HG03280 (cell line): Measurements from ENCODE around the gene F2.
"Not testable (repeated sequence)": the region's sequence is repeated elsewhere in the genome, so short reads cannot be mapped to it uniquely, and the experiment has no call there.

Experiments
- ATAC-seq: cut with Tn5 transposase; IDR thresholded peaks from one replicate; pipeline ENCODE4 v1.9.1; 2021; ENCODE audit warnings: mild to moderate bottlenecking, moderate library complexity; ENCODE audit not compliant: unreplicated experiment

Gene F2

GRCh38 chr11:46719048-46719542 is at the start of gene F2:
F2 (plus strand) TSS chr11:46719213; CDS start chr11:46719236, 23 bp downstream.
- no peak for ATAC-seq

DNA sequence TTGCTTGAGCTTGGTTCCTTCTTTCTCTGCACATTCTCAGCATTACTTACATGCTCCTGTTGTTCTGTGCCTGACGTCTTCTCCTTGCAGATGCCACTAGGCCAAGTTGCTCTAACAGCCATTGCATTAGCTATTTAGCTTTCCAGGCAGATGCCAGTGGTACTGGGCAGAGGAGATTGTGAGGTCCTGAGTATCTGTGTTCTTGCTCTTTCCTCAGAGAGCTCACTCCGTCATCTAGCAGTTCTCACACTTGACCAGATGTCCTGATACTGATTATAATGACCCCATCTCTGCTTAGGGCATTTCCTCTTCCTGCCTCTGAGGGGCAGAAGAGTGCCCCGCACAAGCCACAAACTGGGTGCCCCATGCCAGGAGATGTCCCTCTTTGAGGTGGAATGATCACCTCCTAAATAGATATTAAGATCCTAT is 49.3 kb upstream of the F2 start:
- no peak for ATAC-seq

DNA sequence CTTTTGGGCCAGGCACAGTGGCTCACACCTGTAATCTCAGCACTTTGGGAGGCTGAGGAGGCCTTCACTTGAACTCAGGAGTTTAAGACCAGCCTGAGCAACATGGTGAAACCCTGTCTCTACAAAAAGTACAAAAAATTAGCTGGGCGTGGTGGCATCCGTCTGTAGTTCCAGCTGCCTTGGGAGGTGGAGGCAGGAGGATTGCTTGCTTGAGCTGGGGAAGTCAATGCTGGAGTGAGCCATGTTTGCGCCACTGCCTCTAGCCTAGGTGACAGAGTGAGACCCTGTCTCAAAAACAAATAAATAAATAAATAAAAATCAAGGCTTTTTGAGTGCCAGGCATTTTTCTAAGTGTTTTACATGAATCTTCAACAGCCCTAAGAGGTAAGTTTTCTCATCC is 48.5 kb upstream of the F2 start:
- not testable (repeated sequence) for ATAC-seq

- no peak for ATAC-seq
These were observed 47.1 kb upstream of the F2 start for GRCh38 chr11:46671958-46672315.

GRCh38 chr11:46672381-46672839 is 46.6 kb upstream of the F2 start:
- ATAC-seq, result no peak

DNA sequence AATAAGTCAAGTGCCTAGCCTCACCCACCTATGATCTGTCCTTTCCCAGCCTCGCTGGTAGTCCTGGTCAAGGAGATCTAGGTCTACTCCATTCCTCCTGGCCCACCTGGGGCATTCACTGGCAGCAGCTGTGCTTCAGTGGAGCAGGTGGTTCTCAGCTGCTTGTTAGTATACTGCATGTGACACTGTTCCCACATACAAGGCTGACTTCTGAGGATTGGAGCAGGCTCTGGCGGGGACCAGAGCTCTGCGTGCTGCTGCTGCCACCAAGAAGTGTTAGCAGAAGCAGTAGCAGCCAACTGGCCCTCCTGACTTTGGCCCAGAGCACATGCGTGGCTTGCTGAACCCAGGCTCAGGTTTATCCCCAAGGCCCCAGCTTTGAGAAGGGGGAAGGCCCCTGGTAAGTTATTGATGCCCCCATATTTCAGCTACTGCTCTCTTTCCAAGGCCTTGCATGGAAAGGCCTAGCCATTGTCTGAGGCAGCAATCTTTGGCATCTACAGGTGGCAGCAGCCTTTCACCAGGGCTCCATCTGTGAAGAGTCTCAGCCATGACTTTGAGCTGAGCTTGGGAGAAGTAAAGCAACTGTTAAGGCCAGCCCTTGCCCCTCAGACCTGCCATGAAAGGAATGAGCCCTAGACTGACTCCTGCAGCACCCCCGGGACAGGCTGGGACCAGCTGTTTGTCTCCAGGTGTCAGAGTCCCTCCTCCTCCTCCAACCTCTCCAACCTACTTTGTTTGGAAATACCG is 45.1 kb upstream of the F2 start:
- no peak for ATAC-seq

DNA sequence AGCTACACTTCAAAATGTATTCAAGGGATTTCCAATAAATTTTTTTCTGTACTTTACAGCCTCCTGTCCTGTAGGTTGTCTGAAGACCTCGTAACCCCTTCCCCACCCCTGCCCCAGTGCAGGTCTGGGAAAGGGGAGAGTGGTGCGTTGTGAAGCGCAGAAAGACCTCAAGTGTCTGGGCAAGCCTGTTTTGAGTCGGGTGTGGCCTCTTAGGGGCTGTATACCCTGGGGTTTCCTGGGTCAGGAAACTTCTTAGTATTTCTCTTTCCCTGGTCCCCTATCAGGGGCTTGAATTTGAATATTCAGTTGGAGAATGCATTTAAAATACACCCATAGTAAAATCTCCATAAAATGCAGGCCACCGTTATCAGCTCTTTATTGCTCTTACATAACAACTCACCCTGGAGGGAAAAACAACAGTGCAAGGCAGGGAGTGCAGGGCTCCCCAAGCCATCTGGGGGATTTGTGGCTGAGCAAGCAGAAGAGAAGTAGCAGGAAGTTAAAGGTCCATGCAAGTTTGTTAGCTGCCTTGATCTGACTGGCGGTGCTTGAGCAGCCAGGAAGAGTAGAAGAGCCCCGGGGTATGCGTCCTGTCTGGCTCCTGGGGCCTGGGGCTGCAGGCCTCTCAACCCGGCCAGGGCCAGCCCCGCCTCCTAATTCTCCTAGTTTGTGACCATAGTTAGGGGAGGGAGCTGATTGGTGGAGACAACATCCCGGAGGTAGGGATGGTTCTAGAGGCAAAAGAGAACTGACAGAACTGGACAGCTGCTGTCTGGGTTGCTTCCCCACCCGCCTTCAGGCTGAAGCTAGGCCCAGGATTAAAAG is 44.3 kb upstream of the F2 start:
- ATAC-seq, result no peak

- ATAC-seq, result no peak
These were observed 43.6 kb upstream of the F2 start for GRCh38 chr11:46675288-46675851.

- no peak for ATAC-seq
These were observed 43.1 kb upstream of the F2 start for GRCh38 chr11:46675949-46676348.

DNA sequence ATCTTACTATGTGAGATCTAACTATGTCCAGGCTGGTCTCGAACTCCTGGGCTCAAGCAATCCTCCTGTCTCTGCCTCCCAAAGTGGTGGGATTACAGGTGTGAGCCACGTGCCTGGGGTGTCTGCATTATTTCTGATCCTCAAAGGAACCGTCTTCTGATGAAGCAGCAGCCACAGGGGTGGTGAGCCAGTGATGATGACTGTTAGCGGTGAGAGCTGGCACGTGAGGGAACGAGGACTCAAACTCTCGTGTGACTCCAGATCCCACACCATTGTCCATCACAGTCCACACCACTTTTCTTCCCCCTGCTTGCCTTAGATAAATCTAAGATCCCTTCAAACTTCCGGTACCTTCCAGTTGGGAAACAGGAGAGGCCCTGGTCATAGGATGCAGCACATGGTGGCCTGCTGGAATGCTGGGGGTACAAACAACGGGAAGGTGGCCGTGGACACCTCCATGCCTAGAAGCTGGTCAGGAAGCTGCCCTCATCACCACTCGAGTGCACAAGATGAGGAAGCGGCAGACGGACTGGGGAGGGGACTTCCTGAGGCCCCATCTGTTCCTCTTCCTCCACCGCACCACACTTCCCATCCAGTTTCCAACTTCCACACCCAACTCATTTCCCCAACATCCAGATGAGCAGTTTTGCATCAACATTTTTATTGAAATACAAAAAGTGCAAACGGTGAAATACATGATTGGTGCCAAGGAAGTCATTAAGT is 42.4 kb upstream of the F2 start:
- no peak for ATAC-seq

DNA sequence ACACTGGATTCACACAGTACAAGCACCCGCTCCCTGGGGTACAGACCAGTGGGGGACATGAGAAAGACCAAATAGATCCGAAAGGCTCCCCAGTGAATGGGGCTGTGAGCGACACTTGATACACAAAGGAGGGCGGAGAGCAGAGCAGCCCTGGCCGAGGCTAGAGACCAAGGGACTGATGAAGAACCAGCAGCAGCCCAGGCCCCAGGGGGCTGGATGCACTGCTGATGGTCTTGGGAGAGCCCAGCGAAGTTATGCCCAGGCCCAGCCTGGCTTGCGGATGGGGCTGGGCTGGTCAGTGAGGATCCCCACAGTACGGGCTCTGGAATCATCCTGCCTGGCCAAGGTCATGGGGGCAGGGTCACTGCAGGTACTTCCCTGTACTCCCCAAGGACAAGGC is 41.8 kb upstream of the F2 start:
- ATAC-seq, result no peak

DNA sequence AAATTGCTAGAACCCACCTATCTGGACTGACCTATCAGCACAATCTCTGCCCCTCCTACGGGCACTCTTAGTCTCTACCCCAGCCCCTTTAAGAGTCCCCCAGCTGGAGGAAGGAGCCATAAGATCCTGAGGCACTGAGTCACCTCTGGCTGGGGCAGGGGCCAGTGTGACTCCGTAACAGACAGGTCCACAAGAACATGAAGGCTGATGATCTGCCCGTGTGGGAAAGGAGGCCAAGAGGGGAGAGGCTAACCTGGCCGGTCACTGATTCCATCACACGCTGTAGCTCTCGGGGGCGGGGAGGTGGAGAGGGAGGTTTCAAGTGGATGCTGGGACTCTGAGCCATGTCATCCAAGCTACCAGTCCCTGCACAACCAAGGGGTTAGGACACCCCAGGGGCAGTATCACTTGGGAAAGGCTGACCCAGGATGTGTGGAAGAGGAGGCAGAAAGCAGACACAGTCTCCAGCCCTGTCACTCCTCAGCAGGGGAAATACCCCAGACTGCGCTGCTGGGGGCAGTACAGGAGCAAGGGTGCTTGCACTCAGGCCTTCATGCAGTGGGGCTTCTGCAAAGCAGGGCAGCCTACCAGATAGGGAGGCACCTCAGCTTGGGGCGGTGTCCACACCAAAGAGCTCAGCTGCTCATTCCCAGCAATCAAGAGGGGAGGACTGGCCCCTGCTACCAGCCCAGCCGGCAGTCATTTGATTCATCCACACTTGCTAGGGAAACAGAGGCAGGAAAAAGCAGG is 40.8 kb upstream of the F2 start:
- ATAC-seq, result no peak

DNA sequence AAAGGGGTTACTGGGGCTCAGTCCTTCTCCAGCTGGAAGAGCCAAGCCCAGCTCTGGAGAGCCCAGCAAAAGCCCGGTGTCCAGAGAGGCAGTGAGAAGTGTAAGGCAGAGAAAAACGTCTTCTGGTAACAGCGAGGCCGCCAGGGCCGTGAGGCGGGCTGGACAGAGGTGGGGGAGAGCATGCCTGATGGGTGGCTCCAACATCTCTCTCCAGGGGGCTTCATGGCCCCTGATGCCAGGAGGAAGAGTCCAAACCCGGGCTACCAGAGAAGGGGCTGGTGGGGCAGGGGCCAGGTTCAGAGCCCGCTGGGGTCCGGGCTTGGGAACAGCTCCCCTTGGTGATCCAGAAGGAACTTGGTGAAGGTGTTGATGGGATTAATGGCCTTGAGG is 40.3 kb upstream of the F2 start:
- no peak for ATAC-seq

DNA sequence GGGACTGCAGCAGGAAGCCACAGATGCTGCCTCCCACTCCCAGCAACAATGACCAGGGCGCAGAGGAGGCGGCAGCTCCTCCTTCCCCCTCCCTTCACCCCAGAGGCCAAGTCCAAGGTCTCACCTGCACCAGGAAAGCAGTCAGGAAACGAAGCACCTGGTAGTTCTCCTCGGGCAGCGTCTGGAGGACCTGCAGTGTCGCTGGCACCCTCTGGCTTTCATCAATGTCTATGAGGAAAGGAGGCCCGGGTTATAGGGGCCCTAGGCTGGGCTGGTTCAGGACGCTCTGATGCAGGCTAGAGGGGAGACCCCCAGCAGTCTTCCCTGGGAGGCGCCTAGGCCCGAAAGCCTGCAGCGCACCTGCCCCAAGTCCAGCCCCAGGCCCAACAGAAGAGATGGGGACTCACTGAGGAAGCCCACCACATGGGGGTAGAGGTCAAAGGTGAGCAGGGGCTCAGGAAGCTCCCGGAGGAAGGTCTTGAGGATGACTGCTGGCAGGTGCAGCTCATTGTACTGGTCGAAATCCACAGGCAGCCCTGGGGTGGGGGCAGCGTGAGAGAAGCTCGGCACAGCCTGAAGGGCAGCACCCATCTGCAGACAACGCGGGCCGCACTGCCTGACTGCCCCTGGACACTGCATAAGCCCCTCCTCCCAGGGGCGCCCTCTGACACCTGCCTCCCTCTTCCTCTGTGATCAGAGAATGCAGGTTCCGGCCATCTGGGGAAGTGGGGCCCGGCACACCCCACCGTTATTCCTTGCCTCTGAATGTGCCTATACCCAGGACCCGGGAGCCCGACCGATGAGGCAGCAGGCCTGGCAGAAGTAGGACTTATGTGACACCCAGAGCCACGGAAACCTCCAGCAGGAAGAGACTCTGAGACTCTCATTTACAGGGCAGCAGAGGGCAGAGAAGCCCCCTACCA is 39.5 kb upstream of the F2 start:
- no peak for ATAC-seq

DNA sequence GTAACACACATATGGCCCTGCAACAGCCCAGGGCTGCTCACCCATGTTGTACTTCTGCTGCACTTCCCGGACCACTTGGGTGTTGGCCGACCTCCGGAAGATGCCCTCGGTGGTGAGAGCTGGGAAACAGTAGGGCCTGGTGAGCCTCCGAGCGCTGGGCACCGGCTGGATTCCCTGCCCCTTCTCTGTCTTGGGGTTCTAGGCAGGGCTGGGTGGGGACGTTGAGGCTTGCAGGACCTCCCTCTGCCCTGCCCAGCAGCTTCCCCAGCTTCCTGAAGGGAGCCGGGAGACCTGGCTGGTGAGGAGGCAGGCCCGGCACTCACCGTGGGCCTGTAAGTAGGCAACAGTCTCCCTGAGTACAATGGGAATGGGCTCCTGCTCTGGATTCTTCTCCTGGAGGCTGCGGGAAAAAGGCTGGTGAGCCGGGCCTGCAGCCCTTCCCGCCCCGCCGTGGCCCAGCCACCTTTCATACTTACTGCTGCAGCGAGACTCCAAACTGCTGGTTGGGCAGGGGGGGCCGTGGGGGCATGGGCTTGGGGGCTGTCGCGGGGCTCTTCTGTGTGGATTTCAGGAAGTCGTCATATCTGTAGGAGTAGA is 38.8 kb upstream of the F2 start:
- ATAC-seq, result no peak

GRCh38 chr11:46680815-46681214 is 38.2 kb upstream of the F2 start:
- no peak for ATAC-seq

DNA sequence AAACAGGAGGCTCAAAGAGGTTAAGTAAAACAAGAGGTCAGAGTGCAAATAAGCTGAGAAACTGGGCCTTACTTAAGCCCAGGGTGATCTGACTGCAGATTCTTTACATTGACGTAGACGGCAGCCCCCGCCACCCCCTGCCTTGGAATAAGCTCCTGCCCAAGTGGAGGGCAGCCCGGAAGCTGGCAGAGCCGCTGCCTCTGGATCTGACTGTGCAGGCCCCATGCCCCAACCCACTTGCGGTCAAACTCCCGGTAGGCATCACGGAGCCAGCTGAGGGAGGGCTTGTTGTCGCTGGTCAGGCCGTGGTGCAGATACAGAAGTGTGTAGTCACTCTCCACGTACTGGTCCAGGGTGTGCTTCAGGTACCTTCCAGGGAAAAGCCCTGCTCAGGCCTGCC is 37.2 kb upstream of the F2 start:
- ATAC-seq, result no peak

DNA sequence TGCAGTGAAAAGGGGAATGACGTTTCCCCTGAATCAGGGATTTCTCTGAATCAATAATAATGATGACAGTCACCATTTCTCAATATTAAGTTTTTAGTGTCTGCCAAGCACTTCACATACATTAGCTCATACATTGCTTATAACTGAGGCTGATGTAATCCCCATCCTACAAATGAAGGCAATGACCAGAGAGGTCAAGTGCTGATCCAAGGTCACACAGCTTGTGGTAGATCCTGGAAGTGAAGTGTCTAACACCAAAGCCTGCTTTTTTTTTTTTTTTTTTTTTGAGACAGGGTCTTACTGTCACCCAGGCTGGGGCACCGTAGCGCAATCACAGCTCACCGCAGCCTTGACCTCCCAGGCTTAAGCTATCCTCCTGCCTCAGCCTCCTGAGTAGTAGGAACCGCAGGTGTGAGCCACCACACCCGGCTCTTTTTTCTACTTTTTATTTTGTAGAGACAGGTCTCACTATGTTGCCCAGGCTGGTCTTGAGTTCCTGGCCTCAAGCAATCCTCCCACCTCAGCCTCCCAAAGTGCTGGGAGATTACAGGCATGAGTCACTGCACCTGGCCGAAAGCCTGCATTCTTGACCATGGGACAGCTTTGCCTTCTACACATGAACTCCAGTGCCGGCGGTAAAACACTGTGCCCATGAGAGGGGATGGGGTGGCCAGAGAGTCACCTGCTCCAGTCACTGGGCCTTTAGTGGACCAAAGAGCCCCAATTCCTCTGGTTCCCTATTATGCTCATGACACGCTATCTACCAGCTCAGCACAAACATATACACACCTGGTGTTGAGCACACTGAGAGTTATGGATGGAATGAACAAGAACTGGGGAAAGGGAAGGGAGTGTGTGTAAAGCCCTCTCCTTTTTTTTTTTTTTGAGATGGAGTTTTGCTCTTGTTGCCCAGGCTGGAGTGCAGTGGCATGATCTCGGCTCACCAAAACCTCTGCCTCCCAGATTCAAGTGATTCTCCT is 36.0 kb upstream of the F2 start:
- ATAC-seq, result no peak
